Spleen (tissue), 7 donors: ENCODE results near the gene TRMT44.

Source experiments
- CTCF ChIP-seq, 11 experiments: fragments of 200-600 bp in 7 of 11; fragments of 450-650 bp in 4 of 11; sonication (generic) in 4 of 11; IDR thresholded peaks in 8 of 11; conservative IDR thresholded peaks in 3 of 11; 1 replicate in 7 of 11; 2 replicates in 4 of 11; pipeline versions ENCODE4 v1.4.0 to v1.8.0; 2016 to 2021; ENCODE audit warnings: antibody characterized with exemption in 11 of 11, inconsistent platforms in 4 of 11, mild to moderate bottlenecking in 1 of 11
- POLR2AphosphoS5 ChIP-seq, 3 donors: sonication (generic); formaldehyde crosslinking; IDR thresholded peaks; one replicate each; pipeline ENCODE4 v1.5.1; 2017; ENCODE audit warnings: antibody characterized with exemption in 3 of 3
- donor health status: DM: no; HTN: no; CAD: no; lungs with moderate emphysema.
- donor health status: DM: no; HTN: no; CAD: no.
- donor health status: DM: no; HTN: no; CAD: no.

GRCh38 chr4:8468746-8469535 lies 28.4 kb downstream of the TRMT44 start:
- TF ChIP-seq CTCF (IDR thresholded peaks at IDR 0.05 in 8 of 11, conservative IDR thresholded peaks at IDR 0.05 in 3 of 11) = peak; percentile 37 to 88 (median 78)
- no peak for TF ChIP-seq POLR2AphosphoS5 (IDR thresholded peaks at IDR 0.05)
